GM12878 (cell line): ENCODE measurements around the gene LYPLAL1. TPM values are rescaled to one million over a fixed set of nuclear protein-coding genes. Genes with fewer than 3 reads are reported as not detected.

Experiments used
- ATAC-seq: fragments of 200-7000 bp; cut with Tn5 transposase; 3 replicates; pipeline ENCODE4 v1.9.1; 2020; ENCODE audit warnings: mild to moderate bottlenecking, moderate library complexity
- BruUV-seq: library from RNA; stranded (reverse); fragments of 400-500 nt; replicated peaks from 2 replicates; lab custom pipeline; 2021; lab: Mats Ljungman, UMichigan
- CTCF ChIA-PET: fragments of 300-600 bp; sonication (Branson Sonifier 250); formaldehyde crosslinking; extraction: SDS; loops from one replicate; lab custom pipeline; 2021; ENCODE audit warnings: inconsistent platforms; lab: Yijun Ruan, JAX
- POLR2A ChIA-PET: fragments of 350-600 bp; formaldehyde crosslinking; extraction: SDS; loops from one replicate; lab custom pipeline; 2021; ENCODE audit warnings: inconsistent platforms; lab: Charles Lee
- RAD21 ChIA-PET: fragments of 300-600 bp; sonication (Branson Sonifier 250); formaldehyde crosslinking; loops from one replicate; lab custom pipeline; 2023; ENCODE audit warnings: antibody characterized with exemption; ENCODE audit not compliant: unreplicated experiment; lab: Charles Lee
- SMC1A ChIA-PET: fragments of 300-600 bp; sonication (Branson Sonifier 250); formaldehyde crosslinking; loops from one replicate; lab custom pipeline; 2023; ENCODE audit not compliant: unreplicated experiment, uncharacterized antibody; lab: Charles Lee
- DNase-seq: peaks from one replicate; pipeline ENCODE4 v3.0.0-alpha.2; 2011; ENCODE audit warnings: low read depth, low spot score
- FAIRE-seq: peaks from 3 replicates; lab custom pipeline; 2011; peaks lifted over from hg19 to GRCh38; lab: Jason Lieb, UNC
- H2AFZ ChIP-seq: 2 replicates; pipeline ENCODE4 v1.6.0; 2011; ENCODE audit warnings: low read depth, low read length, control low read depth; ENCODE audit not compliant: control insufficient read depth
- H3K27ac ChIP-seq: 2 replicates; pipeline ENCODE4 v1.5.1; 2011; ENCODE audit warnings: control low read depth; ENCODE audit not compliant: control insufficient read depth, insufficient read depth
- H3K27me3 ChIP-seq, 2 experiments: replicated peaks in 1 of 2; 2 replicates each; pipeline versions ENCODE4 v1.6.0 to v1.6.1; 2011; ENCODE audit warnings: low read length in 1 of 2; ENCODE audit not compliant: control insufficient read depth in 2 of 2, insufficient read depth in 2 of 2
- H3K36me3 ChIP-seq, 2 experiments: 2 replicates each; pipeline ENCODE4 v1.5.1; 2011; ENCODE audit warnings: low read length in 1 of 2; ENCODE audit not compliant: control insufficient read depth in 2 of 2, insufficient read depth in 2 of 2
- H3K4me1 ChIP-seq: 2 replicates; pipeline ENCODE4 v1.6.1; 2011; ENCODE audit warnings: mild to moderate bottlenecking, low read length, moderate library complexity, mixed read lengths; ENCODE audit not compliant: control insufficient read depth, insufficient read depth
- H3K4me2 ChIP-seq: 2 replicates; pipeline ENCODE4 v1.6.0; 2011; ENCODE audit warnings: control low read depth; ENCODE audit not compliant: control insufficient read depth, insufficient read depth
- H3K4me3 ChIP-seq: fragments of 200-600 bp; sonication (generic); 2 replicates; pipeline ENCODE4 v1.5.1; 2016
- H3K79me2 ChIP-seq: 2 replicates; pipeline ENCODE4 v1.6.0; 2011; ENCODE audit warnings: low read length; ENCODE audit not compliant: control insufficient read depth, insufficient read depth
- H3K9ac ChIP-seq: 2 replicates; pipeline ENCODE4 v1.8.0; 2011; ENCODE audit warnings: low read length, control low read depth, mixed read lengths; ENCODE audit not compliant: control insufficient read depth, insufficient read depth
- H3K9me3 ChIP-seq: replicated peaks from 3 replicates; pipeline ENCODE4 v1.5.1; 2011; ENCODE audit warnings: mild to moderate bottlenecking, low read length; ENCODE audit not compliant: control insufficient read depth, insufficient read depth
- H4K20me1 ChIP-seq: 2 replicates; pipeline ENCODE4 v1.6.0; 2011; ENCODE audit not compliant: control insufficient read depth, insufficient read depth
- ASH2L ChIP-seq: fragments of 300-600, 200-600 bp; sonication (generic); IDR thresholded peaks from 2 replicates; pipeline ENCODE4 v1.6.1; 2017; ENCODE audit warnings: low read depth, mild to moderate bottlenecking, borderline replicate concordance
- BMI1 ChIP-seq: fragments of 450-650 bp; IDR thresholded peaks from 2 replicates; pipeline ENCODE4 v1.6.1; 2016; ENCODE audit warnings: mild to moderate bottlenecking, moderate library complexity, borderline replicate concordance
- BRCA1 ChIP-seq: IDR thresholded peaks from 2 replicates; pipeline ENCODE4 v1.6.1; 2011; ENCODE audit warnings: low read depth, low read length, improper control_type of control experiment
- CBX5 ChIP-seq: sonication (generic); IDR thresholded peaks from 2 replicates; pipeline ENCODE4 v1.6.1; 2016; ENCODE audit warnings: low read depth, moderate library complexity, mild to moderate bottlenecking, inconsistent platforms
- CHD4 ChIP-seq: fragments of 200-600 bp; sonication (generic); IDR thresholded peaks from 2 replicates; pipeline ENCODE4 v1.6.1; 2016; ENCODE audit warnings: mild to moderate bottlenecking
- CREB1 ChIP-seq: IDR thresholded peaks from 2 replicates; pipeline ENCODE4 v1.6.1; 2012; ENCODE audit warnings: low read depth, mild to moderate bottlenecking, inconsistent platforms
- E2F4 ChIP-seq: IDR thresholded peaks from 2 replicates; pipeline ENCODE4 v1.6.1; 2012; ENCODE audit warnings: low read depth, low read length, improper control_type of control experiment
- GATAD2B ChIP-seq: fragments of 450-650 bp; conservative IDR thresholded peaks from 2 replicates; pipeline ENCODE4 v1.6.1; 2017; ENCODE audit warnings: low read depth, mild to moderate bottlenecking, moderate library complexity
- HDAC2 ChIP-seq: fragments of 200-600 bp; sonication (generic); IDR thresholded peaks from 2 replicates; pipeline ENCODE4 v1.6.1; 2017
- HDGF ChIP-seq: fragments of 450-650 bp; IDR thresholded peaks from 2 replicates; pipeline ENCODE4 v1.6.1; 2016; ENCODE audit warnings: antibody characterized with exemption
- JUND ChIP-seq: IDR thresholded peaks from 2 replicates; pipeline ENCODE4 v1.6.1; 2012; ENCODE audit warnings: low read depth, mild to moderate bottlenecking, low read length, improper control_type of control experiment, moderate library complexity
- LARP7 ChIP-seq: fragments of 450-650 bp; IDR thresholded peaks from 2 replicates; pipeline ENCODE4 v1.6.1; 2017; ENCODE audit warnings: mild to moderate bottlenecking
- MTA2 ChIP-seq: fragments of 450-650 bp; IDR thresholded peaks from 2 replicates; pipeline ENCODE4 v1.6.1; 2016; ENCODE audit warnings: low read depth, mild to moderate bottlenecking, moderate library complexity
- POLR2A ChIP-seq: IDR thresholded peaks from 2 replicates; pipeline ENCODE4 v1.6.1; 2011; ENCODE audit warnings: low read depth, mild to moderate bottlenecking, low read length
- POU2F2 ChIP-seq: IDR thresholded peaks from 3 replicates; pipeline ENCODE4 v1.6.1; 2011; ENCODE audit warnings: low read depth, mild to moderate bottlenecking, low read length, borderline replicate concordance
- SIX5 ChIP-seq: IDR thresholded peaks from 2 replicates; pipeline ENCODE4 v1.6.1; 2011; ENCODE audit warnings: mild to moderate bottlenecking, low read depth, low read length, moderate library complexity; ENCODE audit not compliant: severe bottlenecking
- STAT1 ChIP-seq: fragments of 450-650 bp; conservative IDR thresholded peaks from 2 replicates; pipeline ENCODE4 v1.6.1; 2014; ENCODE audit warnings: antibody characterized with exemption, mild to moderate bottlenecking
- TBL1XR1 ChIP-seq: IDR thresholded peaks from 2 replicates; pipeline ENCODE4 v1.6.1; 2012; ENCODE audit warnings: low read depth, low read length, improper control_type of control experiment
- ZBTB11 ChIP-seq: fragments of 450-650 bp; formaldehyde crosslinking; IDR thresholded peaks from 2 replicates; pipeline ENCODE4 v1.5.0; 2022; ENCODE audit warnings: mild to moderate bottlenecking, missing genetic modification characterization
- ZNF24 ChIP-seq: fragments of 450-650 bp; IDR thresholded peaks from 2 replicates; pipeline ENCODE4 v1.6.1; 2017; ENCODE audit warnings: antibody characterized with exemption, mild to moderate bottlenecking
- in situ Hi-C: fragments of 300-500 bp; cut with MboI; formaldehyde crosslinking; loops from 9 replicates; pipeline ENCODE4 v1.14.3; 2018; ENCODE audit warnings: mixed read lengths
- intact Hi-C: fragments of 100-400 bp; cut with micrococcal nuclease; formaldehyde crosslinking; loops from one replicate; pipeline ENCODE4 v1.14.2; 2022; ENCODE audit not compliant: unreplicated experiment
- polyA plus RNA-seq, 11 experiments: library from polyadenylated mRNA; depleted of rRNA in 4 of 11; unstranded in 6 of 11; stranded (reverse) in 5 of 11; fragments of >200 nt; fragmentation: Nextera tagmentation in 4 of 11; fragmentation: Illumina TruSeq in 1 of 11; extraction: Ambion mirVana in 4 of 11; extraction: Trizol in 1 of 11; gene quantifications; 1 replicate in 1 of 11; 2 replicates in 10 of 11; pipeline versions ENCODE4 v1.2.1 to v1.2.3, GENCODE V29; 2011 to 2016; ENCODE audit warnings: inconsistent platforms in 2 of 11, missing spikeins in 2 of 11, low read depth in 1 of 11
- total RNA-seq, 4 experiments: library from RNA; depleted of rRNA in 3 of 4; stranded (reverse); fragments of >200 nt in 3 of 4; fragmentation: Illumina TruSeq in 1 of 4; extraction: Trizol in 1 of 4; gene quantifications; 2 replicates each; pipeline versions ENCODE4 v1.2.1 to v1.2.3, GENCODE V29; 2013 to 2021

Gene LYPLAL1
- total and polyA plus RNA-seq, 10 of the 15 experiments (the other 5 are each of a cell fraction or from before 2014, with no cell fraction given), result 19.4 to 112 (median 40.5) TPM

- CTCF ChIA-PET, result interaction anchor here (1.2 to 1.8 kb wide), 2 partner anchors 9 to 13 kb away, joined by 3 to 16 read pairs; no protein-coding TSS in a partner anchor
These were observed 5.6 kb downstream of the LYPLAL1 start for GRCh38 chr1:219179293-219179692.

More at GRCh38 chr1:219179293-219179692, 5.6 kb downstream of the LYPLAL1 start:
- intact Hi-C loops (no loop called here), in situ Hi-C loops (loop anchor here (25.0 kb wide), 1 partner anchor 1058 kb away; no protein-coding TSS in a partner anchor)
- POLR2A ChIA-PET, result no interaction called here
- TF ChIP-seq POU2F2 (no peak), HDAC2 (no peak), LARP7 (no peak), ZNF24 (no peak), BMI1 (no peak), ZBTB11 (no peak), E2F4 (no peak), GATAD2B (no peak), TBL1XR1 (no peak), JUND (no peak), CREB1 (no peak), POLR2A (no peak), SIX5 (no peak), HDGF (no peak), STAT1 (no peak), MTA2 (no peak), CHD4 (no peak), ASH2L (no peak), CBX5 (no peak), BRCA1 (no peak)
- peaks cover 0 to 8% of the 10 kb centered on the region in 2 experiments; a peak in 1 of 4 replicates for H3K36me3 ChIP-seq
- no peaks in the 10 kb centered on the region for H4K20me1 ChIP-seq
- H3K4me1 ChIP-seq, result peaks cover 9% of the 10 kb centered on the region
- BruUV-seq, result no TSS peak
- FAIRE-seq (no peak), DNase-seq (no peak), ATAC-seq (no peak)
- no peak overlapping the region for H3K4me2 ChIP-seq
- H3K27me3 ChIP-seq, result no peaks in the 10 kb centered on the region
- RAD21 ChIA-PET, result interaction anchor here (1.0 to 1.9 kb wide), 3 partner anchors 9 to 89 kb away, joined by 3 to 9 read pairs (median 3); no protein-coding TSS in a partner anchor
- no peak overlapping the region for H3K9ac ChIP-seq
- H3K9me3 ChIP-seq, result peaks cover 5% of the 10 kb centered on the region; the same call in 2 of the 3 replicates
- no peak overlapping the region for H2AFZ ChIP-seq
- no peak overlapping the region for H3K4me3 ChIP-seq
- SMC1A ChIA-PET, result interaction anchor here (0.6 to 6.9 kb wide), 5 partner anchors 8 to 633 kb away, joined by 3 to 173 read pairs (median 3); no protein-coding TSS in a partner anchor
- H3K79me2 ChIP-seq, result peaks cover 45% of the 10 kb centered on the region
- no peak overlapping the region for H3K27ac ChIP-seq
